HG02852 (cell line): Measurements from ENCODE around the gene LRBA.
"Not testable (repeated sequence)": the region's sequence is repeated elsewhere in the genome, so short reads cannot be mapped to it uniquely, and the experiment has no call there.

Experiments
- ATAC-seq: cut with Tn5 transposase; IDR thresholded peaks from one replicate; pipeline ENCODE4 v1.9.1; 2021; ENCODE audit warnings: mild to moderate bottlenecking, moderate library complexity; ENCODE audit not compliant: unreplicated experiment

The LRBA gene

DNA sequence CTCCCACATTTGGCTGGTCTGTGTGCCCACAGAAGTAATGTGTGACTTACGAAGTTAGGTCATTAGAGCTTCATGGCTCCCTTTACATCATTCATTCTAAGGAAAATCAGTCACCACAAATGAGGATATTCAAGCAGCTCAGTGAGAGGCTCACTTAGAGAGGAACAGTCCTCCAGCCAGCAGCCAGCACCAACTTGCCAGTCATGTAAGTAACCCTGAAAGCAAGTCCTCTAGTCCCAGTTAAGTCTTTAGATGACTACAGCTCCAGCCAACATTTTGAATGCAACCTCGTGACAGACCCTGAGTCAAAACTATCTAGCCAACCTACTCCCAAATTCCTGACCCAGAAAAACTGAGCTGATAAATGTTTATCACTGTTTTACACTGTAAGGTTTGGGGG is 71.3 kb downstream of the LRBA start:
- peak; percentile 52 for ATAC-seq

DNA sequence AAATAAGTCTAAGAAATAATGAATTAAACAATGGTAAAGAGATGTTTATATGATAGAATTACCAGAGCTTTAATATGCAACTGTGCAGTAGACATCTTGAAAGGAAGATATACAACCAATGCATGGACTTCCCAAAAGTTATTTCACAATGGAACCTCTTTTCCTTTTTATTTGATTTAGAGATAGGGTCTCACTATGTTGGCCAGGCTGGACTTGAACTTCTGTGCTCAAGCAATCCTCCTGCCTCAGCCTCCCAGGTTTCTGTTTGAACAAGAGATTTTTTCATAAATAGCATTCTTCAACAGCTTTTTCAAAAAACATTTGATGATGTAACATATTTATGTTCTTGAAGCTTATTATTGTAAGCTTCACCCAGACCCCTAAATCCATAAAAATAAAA is 72.0 kb downstream of the LRBA start:
- ATAC-seq: no peak

DNA sequence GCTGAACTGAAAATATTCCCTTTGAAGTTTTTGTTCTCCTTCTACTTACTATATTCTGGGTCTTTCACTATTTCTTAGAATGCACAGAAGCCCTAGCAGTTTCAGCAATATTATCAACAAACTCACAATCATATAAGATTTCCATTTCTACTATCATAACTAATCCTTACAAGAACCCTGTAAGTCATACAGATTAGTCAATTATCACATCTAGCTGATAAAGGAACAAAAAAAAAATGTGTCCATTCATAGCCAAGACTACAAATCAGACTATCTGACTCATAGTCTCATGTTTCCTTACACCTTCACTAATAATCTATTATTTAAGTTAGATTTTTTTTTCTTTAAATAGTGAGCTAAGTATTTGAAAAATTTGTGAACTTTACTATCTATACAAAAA is 72.5 kb downstream of the LRBA start:
- no peak for ATAC-seq

DNA sequence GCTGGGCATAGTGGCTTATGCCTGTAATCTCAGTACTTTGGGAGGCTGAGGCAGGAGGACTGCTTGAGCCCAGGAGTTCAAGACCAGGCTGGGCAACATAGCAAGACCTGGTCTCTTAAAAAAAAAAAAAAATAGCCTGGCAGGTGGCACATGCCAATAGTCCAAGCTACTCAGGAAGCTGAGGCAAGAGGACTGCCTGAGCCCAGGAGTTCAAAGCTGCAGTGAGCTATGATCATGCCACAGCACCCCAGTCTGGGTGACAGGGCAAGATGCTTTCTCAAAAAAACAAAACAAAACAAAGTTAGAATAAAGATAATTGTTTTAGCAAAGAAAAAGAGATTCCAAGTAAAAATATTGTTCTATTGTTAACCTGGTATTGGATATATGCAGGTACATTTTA is 75.0 kb downstream of the LRBA start:
- ATAC-seq: no peak

DNA sequence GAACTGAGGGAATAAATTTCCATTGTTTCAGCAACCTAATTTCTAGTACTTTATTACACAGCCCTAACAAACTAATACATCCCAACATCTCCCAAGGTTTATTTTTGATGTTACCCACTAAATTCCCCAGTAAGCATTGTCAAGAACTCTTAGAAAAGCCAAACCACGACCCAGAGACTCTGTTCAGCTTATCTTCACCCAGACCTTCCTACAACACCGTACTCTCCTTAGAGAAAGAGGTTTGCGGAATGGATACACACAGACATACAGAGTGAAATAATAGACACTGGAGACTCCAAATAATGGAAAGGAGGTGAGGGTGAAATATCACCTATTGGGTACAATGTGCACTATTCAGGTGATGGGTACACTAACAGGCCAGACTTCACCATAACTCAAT is 75.6 kb downstream of the LRBA start:
- ATAC-seq: no peak

DNA sequence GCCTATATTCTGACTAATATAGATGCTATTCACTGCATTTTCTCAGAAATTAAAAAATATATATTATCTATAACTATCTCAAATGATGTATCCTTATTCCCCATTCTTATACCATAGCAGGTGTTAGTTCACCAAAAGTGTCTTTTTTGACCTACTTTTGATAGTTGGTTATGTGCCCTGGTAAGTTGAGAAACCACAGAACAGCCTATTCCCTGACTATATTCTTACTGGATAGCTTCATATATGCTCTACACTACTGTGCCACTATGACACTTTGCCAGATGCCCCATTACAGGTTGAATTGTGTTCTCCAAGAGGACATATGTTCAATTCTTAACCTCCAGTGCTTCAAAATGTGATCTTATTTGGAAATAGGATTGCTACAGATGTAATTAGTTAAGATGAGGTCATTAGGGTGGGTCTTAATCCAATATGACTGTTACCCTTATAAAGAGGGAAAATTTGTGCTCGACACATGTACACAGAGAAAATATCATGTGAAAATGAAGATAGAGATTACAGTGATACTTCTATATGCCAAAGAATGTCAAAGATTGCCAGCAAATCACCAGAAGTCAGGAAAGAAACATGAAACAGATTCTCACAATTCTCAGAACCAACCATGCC is 76.1 kb downstream of the LRBA start:
- no peak for ATAC-seq

DNA sequence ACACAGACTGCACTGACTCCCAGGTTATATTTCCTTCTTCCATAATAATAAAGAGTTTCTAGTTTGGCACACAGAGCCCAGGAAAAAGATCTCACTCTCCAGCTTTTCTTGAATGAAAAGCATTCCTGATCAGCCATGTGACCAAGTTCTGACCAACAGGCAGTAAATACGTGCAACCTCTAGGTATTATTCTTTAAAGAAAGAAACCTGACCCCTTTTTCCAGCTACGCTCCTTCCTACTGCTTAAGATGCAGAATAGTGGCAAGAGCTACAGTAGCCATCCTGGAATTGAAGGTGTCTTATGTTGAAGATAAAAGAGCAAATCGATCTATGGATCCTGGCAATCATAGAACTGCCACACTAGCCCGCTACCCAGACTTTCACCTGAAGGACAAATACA is 76.7 kb downstream of the LRBA start:
- ATAC-seq: no peak

DNA sequence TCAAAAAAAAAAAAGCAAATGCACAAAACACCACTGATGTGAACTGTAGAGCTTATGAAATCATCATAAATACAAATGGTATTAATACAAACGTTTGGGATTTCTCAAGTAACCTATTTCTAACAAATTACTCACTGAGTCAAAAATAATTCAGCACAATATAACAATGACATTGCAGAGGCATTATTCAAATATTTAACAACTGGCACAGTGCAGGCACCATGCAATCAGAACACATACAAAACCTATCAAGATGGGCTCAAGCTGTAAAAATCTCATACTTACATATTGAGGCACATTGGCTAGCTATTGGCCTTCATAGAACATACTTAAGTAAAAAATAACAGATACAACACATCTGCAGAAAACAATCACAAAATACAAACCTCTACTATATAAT is 81.1 kb downstream of the LRBA start:
- ATAC-seq: no peak

DNA sequence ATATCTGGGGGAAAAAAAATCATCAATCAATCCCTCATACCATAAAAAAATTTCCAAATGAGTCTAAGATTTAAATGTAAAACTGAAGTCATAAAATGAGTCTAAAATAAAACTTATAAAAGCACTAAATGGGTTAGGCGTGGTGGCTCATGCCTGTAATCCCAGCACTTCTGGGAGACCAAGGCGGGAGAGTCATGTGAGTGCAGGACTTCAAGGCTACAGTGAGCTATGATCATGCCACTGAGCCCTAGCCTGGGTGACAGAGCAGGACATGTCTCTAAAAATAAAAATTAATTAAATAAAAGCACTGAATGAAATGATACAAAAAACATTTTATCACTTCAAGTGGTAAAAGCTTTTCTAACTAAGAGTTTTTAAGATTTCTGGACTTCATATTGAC is 83.3 kb downstream of the LRBA start:
- ATAC-seq: no peak

DNA sequence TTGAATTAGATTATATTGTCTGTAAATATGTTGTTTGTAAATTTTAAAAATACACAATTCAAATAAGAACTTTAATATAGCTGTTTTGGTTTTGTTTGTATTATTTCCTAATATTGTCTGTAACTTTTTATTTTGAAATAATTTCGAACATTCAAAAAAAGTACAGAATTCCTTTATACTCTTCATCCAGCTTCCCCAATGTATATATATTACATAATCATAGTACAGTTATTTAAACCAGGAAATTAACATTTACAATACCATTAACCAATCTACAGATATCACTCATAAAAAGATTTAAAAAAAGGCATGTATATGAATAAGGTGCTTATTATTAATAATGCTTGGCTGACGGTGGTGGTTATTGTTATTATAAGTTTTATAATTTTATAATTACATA is 84.1 kb downstream of the LRBA start:
- ATAC-seq: no peak

DNA sequence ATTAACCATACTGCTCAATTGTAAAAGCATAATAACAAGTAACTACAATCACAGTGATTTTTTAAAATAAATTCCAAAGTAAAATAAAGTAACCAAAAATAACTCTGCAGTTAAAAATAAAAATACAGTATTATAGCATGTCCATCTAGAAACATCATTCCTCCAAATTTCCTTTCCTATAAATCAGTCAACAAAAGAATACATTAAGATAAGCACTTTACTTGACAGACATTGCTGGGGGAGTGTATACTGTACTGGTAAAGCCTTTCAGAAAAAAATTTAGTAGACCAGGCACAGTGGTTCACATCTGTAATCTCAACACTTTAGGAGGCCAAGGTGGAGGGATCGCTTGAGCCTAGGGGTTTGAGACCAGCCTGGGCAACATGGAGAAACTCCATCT is 91.1 kb downstream of the LRBA start:
- no peak for ATAC-seq

DNA sequence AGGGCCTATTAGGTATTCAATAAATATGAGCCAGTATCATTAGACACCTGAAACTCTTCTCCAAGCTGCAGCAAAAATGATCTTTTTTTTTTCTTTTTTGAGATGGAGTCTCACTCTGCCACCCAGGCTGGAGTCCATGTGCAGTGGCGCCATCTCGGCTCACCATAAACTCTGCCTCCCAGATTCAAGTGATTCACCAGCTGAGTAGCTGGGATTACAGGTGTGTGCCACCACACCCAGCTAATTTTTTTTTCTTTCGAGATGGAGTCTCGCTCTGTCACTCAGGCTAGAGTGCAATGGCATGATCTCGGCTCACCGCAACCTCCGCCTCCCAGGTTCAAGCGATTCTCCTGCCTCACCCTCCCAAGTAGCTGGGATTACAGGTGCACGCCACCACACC is 93.6 kb downstream of the LRBA start:
- not testable (repeated sequence) for ATAC-seq

DNA sequence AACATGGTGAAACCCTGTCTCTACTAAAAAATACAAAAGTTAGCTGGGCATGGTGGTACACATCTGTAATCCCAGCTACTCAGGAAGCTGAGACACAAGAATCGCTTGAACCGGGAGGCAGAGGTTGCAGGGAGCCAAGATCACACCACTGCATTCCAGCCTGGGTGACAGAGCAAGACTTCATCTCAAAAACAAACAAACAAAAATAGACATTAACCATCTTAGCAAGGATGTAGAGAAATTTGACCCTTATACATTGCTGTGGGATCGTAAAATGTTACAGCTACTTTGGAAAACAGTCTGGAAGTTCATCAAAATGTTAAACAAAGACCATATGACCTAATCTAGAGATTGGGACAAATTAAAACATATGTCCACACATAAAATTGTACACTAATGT is 96.5 kb downstream of the LRBA start:
- not testable (repeated sequence) for ATAC-seq

DNA sequence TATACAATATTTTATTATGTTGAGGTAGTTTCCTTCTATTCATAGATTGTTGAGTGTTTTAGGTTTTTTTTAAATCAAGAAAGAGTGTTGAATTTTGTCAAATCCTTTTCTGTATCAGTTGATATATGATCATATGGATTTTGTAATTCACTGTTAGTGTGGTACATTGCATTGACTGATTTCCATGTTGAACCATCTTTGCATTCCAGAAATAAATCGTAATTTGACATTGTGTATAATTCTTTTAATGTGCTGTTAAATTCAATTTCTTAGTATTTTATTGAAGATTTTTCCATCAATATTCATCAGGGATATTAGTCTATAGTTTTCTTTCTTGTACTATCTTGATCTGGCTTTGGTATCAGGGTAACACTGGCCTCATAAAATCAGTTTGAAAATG is 103.8 kb downstream of the LRBA start:
- no peak for ATAC-seq

DNA sequence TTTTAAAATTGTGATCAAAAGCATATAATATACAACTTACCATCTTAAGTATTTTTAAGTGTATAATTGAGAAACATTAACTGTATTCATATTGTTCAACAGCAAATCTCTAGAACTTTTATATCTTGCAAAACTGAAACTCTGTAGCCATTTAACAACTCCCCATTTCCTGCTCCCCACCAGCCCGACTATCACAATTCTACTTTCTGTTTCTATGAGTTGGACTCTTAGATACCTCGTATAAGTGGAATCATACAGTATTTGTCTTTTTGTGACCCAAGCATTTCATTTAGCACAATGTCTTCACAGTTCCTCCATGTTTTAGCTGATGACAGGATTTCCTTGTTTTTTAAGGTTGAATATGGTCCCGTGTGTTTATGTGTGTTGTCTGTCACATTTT is 106.0 kb downstream of the LRBA start:
- no peak for ATAC-seq

DNA sequence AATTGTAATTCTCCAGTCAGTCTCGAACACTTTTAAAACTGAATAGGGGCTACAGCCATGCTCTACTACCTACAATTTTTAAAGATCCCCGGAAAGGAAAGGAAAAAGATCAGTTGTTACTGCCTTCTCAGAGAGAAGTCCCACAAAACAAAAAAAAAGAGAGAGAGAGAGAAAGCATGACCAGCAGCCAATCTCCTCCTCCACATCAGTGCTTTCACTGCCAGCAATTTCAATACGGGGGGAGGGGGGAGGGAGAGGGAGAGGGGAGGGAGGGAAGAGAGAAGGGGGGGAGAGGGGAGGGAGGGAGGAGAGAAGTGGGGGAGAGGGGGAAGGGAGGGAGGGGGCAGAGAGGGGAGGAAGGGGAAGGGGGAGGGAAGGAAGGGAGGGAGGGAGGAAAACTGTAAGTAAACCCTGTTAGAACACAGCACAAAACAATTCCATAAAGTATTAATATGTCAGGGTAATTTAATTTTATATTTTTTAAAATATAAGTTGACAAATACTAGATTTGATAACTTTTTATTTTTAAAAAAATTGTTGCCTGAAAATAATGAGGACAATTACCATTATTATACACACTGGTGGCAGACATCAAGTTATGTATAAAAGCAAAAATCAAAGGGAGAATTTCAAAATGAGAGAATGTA is 108.0 kb downstream of the LRBA start:
- no peak for ATAC-seq

DNA sequence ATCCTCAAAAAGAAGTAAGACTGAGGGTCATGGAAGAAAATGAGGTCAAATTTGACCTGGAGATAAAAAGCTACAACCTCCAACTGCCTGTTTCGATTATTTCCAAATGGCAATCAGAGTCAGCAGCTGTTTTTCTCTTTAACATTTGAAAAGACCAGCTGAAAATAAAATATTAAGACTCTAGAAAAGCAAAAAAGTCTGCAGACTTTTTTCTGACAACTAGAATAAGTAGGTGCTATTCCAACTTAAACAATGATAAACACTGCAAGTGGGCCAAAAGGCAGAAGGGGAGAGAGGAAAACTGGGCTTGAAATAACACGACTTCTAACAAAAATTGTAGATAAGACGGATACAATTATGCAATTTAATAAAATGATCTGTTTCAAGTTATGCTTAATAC is 110.4 kb downstream of the LRBA start:
- no peak for ATAC-seq

DNA sequence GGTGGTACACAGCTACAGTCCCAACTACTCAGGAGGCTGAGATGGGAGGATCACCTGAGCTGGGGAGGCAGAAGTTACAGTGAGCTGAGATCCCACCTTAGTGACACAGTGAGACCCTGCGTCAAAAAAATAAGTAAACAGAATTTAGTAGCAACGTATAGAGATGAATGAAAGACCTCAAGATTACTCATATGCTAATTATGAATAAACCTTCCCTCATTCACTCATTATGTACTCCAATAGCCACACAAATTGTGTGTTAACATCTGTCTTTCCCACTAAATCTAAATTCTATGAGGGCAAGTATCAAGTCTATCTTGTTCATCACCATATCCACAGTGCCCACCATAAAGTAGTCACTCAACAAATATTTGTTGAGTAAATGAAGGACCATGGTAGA is 111.5 kb downstream of the LRBA start:
- no peak for ATAC-seq

DNA sequence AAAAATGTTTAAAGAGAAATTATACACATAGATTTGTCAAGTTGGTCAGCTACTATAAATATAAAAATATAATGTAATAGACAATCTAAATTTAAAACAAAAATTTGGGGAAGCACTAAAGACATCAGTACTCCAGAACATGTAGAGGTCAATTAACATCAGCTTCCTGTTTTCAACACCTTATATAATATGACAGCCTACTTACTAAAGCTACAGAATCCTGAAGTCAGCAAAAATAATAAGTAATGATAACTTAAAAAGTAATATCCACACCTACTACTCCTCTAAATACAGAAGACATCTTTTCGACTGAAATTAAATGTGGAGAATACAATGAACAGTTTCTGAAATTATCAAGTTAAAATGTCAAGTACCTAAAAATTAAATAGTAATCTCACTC is 118.6 kb downstream of the LRBA start:
- ATAC-seq: no peak

DNA sequence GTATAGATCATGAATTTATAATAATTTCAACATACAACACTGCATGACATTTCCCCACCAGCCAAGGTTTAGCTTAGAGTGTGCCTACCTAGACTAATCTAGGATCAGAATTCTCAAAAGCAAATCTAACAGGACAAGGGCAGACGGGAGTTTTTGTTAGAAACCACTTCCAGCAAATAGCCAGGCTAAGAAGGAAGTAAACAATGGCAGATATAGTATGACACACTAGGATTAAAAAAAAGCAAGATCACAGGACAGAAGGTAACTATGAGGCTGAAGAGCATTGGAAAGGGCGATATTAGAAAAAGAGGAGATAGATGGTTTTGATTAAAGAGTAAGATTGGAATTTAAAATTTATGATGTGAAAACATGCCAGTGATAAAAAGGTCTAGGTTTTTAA is 124.8 kb downstream of the LRBA start:
- ATAC-seq: no peak

DNA sequence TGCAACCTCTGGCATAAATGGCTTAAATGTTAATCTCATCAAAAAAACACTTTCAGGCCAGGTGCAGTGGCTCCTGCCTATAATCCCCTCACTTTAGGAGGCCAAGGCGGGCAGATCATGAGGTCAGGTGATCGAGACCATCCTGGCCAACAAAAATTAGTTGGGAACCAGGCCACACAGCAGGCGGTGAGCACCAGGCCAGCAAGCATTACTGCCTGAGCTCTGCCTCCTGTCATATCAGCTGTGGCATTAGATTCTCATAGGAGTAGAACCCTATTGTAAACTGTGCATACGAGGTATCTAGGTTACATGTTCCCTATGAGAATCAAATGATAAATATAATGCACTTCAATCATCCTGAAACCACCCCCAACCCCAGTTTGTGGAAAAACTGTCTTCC is 125.8 kb downstream of the LRBA start:
- ATAC-seq: no peak

DNA sequence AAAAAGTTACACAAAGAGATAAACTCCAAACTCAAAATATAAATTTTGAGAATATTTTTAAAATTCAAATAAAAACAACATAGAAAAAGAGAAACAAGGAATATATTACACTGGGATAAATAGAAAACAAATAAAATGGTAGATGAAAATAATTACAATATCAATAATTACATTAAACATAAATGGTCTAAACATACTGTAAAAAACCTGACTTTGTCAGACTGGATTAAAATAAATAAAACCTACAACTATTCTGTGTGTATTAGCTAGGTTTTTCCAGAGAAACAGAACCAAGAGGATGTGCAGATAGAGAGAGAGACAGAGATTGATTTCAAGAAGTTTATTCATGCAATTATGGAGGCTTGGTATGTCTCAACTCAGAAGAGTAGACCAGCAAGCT is 126.5 kb downstream of the LRBA start:
- no peak for ATAC-seq

DNA sequence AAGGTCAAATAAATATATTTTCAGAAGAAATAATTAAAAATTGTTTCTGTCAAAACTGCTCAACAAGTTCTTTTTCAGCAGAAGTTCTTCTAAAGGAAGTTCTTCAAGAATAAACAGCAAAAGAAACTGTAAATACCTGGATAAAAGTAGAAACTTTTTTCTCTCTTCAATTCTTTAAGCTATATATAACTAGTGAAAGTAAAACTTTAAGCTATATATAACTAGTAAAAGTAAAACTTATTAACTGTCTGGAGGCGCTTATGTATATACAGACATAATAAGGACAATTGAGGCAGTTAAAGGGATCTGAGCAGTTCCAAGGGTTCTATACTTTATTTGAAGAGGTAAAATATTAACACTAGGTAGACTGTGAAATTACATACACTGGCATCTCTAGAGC is 126.9 kb downstream of the LRBA start:
- no peak for ATAC-seq
